HepG2 (cell line): Measurements from ENCODE around the gene PLEKHA6. TPM values are rescaled to one million over a fixed set of nuclear protein-coding genes. Genes with fewer than 3 reads are reported as not detected.

Experiments
- ARID3A ChIP-seq: IDR thresholded peaks from 2 replicates; pipeline ENCODE4 v1.6.1; 2012; ENCODE audit warnings: low read depth, low read length, improper control_type of control experiment
- CREB1 ChIP-seq, 2 experiments: fragments of 450-650 bp in 1 of 2; IDR thresholded peaks; 2 replicates each; pipeline ENCODE4 v1.6.1; 2016 to 2017; ENCODE audit warnings: control low read depth in 1 of 2, mild to moderate bottlenecking in 1 of 2, missing compliant biosample characterization in 1 of 2, missing genetic modification characterization in 1 of 2
- FOXA3 ChIP-seq: IDR thresholded peaks from 2 replicates; pipeline ENCODE4 v1.6.1; 2016; ENCODE audit warnings: missing genetic modification reagents, missing compliant biosample characterization
- FOXO1 ChIP-seq: sonication (generic); formaldehyde crosslinking; IDR thresholded peaks from 2 replicates; pipeline ENCODE4 v1.4.0; 2020; ENCODE audit warnings: missing genetic modification reagents
- FOXP4 ChIP-seq: sonication (generic); formaldehyde crosslinking; IDR thresholded peaks from 2 replicates; pipeline ENCODE4 v1.4.0; 2020; ENCODE audit warnings: missing genetic modification reagents
- GATAD2A ChIP-seq: IDR thresholded peaks from 2 replicates; pipeline ENCODE4 v1.6.1; 2016
- HNF4G ChIP-seq, 2 experiments: sonication (generic) in 1 of 2; formaldehyde crosslinking in 1 of 2; IDR thresholded peaks; 2 replicates each; pipeline versions ENCODE4 v1.4.0 to v1.6.1; 2011 to 2020; ENCODE audit warnings: borderline replicate concordance in 2 of 2, low read depth in 2 of 2, mild to moderate bottlenecking in 2 of 2, low read length in 1 of 2, missing genetic modification reagents in 1 of 2, moderate library complexity in 1 of 2
- KLF16 ChIP-seq, 2 experiments: sonication (generic) in 1 of 2; formaldehyde crosslinking in 1 of 2; IDR thresholded peaks; 2 replicates each; pipeline versions ENCODE4 v1.6.1 to v1.8.0; 2016 to 2023; ENCODE audit warnings: missing genetic modification reagents in 2 of 2, missing compliant biosample characterization in 1 of 2
- MAX ChIP-seq: IDR thresholded peaks from 2 replicates; pipeline ENCODE4 v1.6.1; 2012; ENCODE audit warnings: inconsistent platforms
- NFIC ChIP-seq: IDR thresholded peaks from 2 replicates; pipeline ENCODE4 v1.6.1; 2012; ENCODE audit warnings: mild to moderate bottlenecking, low read length, inconsistent platforms
- PAXIP1 ChIP-seq: sonication (generic); formaldehyde crosslinking; conservative IDR thresholded peaks from 2 replicates; pipeline ENCODE4 v1.4.0; 2020; ENCODE audit warnings: mild to moderate bottlenecking, missing genetic modification reagents, moderate library complexity
- PHB2 ChIP-seq: fragments of 450-650 bp; IDR thresholded peaks from 2 replicates; pipeline ENCODE4 v1.6.1; 2018; ENCODE audit not compliant: partially characterized antibody
- PPARG ChIP-seq: conservative IDR thresholded peaks from 2 replicates; pipeline ENCODE4 v1.6.1; 2016; ENCODE audit warnings: missing biosample characterization, missing genetic modification reagents
- RBFOX2 ChIP-seq: fragments of 200-400 bp; formaldehyde crosslinking; IDR thresholded peaks from 2 replicates; pipeline ENCODE4 v1.6.1; 2017; ENCODE audit warnings: low read depth, mild to moderate bottlenecking, low read length
- RXRB ChIP-seq: IDR thresholded peaks from 2 replicates; pipeline ENCODE4 v1.6.1; 2016; ENCODE audit warnings: borderline replicate concordance, missing genetic modification reagents, missing compliant biosample characterization
- ZNF367 ChIP-seq: sonication (generic); formaldehyde crosslinking; IDR thresholded peaks from 2 replicates; pipeline ENCODE4 v1.4.0; 2020; ENCODE audit warnings: missing genetic modification reagents, borderline replicate concordance
- polyA plus RNA-seq, 8 experiments: library from polyadenylated mRNA; depleted of rRNA in 3 of 8; stranded (reverse) in 7 of 8; unstranded in 1 of 8; fragments of >200 nt; fragmentation: Illumina TruSeq in 4 of 8; extraction: Trizol in 4 of 8; gene quantifications; 2 replicates each; pipeline versions ENCODE4 v1.2.1 to v1.2.3, GENCODE V29; 2011 to 2016; ENCODE audit warnings: low read depth in 4 of 8, missing spikeins in 1 of 8, mixed read lengths in 1 of 8; ENCODE audit not compliant: insufficient read depth in 1 of 8
- total RNA-seq, 5 experiments: library from RNA; depleted of rRNA; stranded (reverse); fragments of >200 nt; fragmentation: Illumina TruSeq; extraction: Trizol; gene quantifications; 2 replicates each; pipeline ENCODE4 v1.2.3, GENCODE V29; 2016; ENCODE audit warnings: low read depth in 1 of 5

PLEKHA6 gene
- total and polyA plus RNA-seq, 2 of the 13 experiments (the other 11 are each of a cell fraction or from before 2014, with no cell fraction given): 5.3 to 11.4 TPM

- TF ChIP-seq PAXIP1 (CRISPR knock-in tag) (peak; percentile 57), FOXO1 (CRISPR knock-in tag) (no peak), RBFOX2 (peak; percentile 36; the same call in 1 of the 2 replicates), FOXP4 (peak; percentile 61; the same call in 1 of the 2 replicates), ARID3A (0 out of 2 replicates have a peak, but pooled peaks have one; percentile 37), PHB2 (no peak), GATAD2A (CRISPR knock-in tag) (peak; percentile 63), HNF4G (IDR thresholded peaks at IDR 0.05; ENCODE audit: borderline replicate concordance, low read depth, low read length) (peak; percentile 13; the same call in 1 of the 2 replicates), HNF4G (CRISPR knock-in tag; IDR thresholded peaks at IDR 0.05; ENCODE audit: borderline replicate concordance, low read depth) (no peak), CREB1 (IDR thresholded peaks at IDR 0.05) (no peak), CREB1 (CRISPR knock-in tag; IDR thresholded peaks at IDR 0.05) (0 out of 2 replicates have a peak, but pooled peaks have one; percentile 23), FOXA3 (CRISPR knock-in tag) (peak; percentile 58), MAX (no peak), PPARG (CRISPR knock-in tag) (peak; percentile 77), ZNF367 (CRISPR knock-in tag) (no peak), NFIC (peak; percentile 48; the same call in 1 of the 2 replicates), KLF16 (CRISPR knock-in tag; IDR thresholded peaks at IDR 0.05) (peak in 1 of 2 experiments; percentile 42; a peak in 1 of 4 replicates), RXRB (CRISPR knock-in tag) (peak; percentile 61; the same call in 1 of the 2 replicates)
Measured at GRCh38 chr1:204404629-204405028, 44.9 kb upstream of the PLEKHA6 start (continued).
